Upper lobe of left lung (tissue), 6 donors: Measurements from ENCODE around the gene CHRND. TPM values are rescaled to one million over a fixed set of nuclear protein-coding genes. Genes with fewer than 3 reads are reported as not detected.

ENCODE experiments used
- ATAC-seq, 2 donors: fragments of 200-7000 bp; cut with Tn5 transposase; one replicate each; pipeline ENCODE4 v1.9.1; 2022; ENCODE audit warnings: mild to moderate bottlenecking in 2 of 2, moderate library complexity in 2 of 2; ENCODE audit not compliant: low FRiP score in 2 of 2
- DNase-seq, 2 donors: peaks; one replicate each; pipeline ENCODE4 v3.0.0-alpha.2; 2019 to 2020
- H3K27ac ChIP-seq, 4 donors: fragments of 200-600 bp; sonication (generic); one replicate each; pipeline ENCODE4 v1.5.1; 2016 to 2019
- H3K27me3 ChIP-seq, 4 donors: fragments of 200-600 bp; sonication (generic); one replicate each; pipeline ENCODE4 v1.5.1; 2017 to 2019
- H3K36me3 ChIP-seq, 4 donors: fragments of 200-600 bp; sonication (generic); one replicate each; pipeline ENCODE4 v1.5.1; 2016 to 2019
- H3K4me1 ChIP-seq, 4 donors: fragments of 200-600 bp; sonication (generic); one replicate each; pipeline ENCODE4 v1.5.1; 2018 to 2019
- H3K4me3 ChIP-seq, 4 donors: fragments of 200-600 bp; sonication (generic); one replicate each; pipeline ENCODE4 v1.5.1; 2017 to 2019; ENCODE audit warnings: mild to moderate bottlenecking in 2 of 4, moderate library complexity in 1 of 4
- H3K9me3 ChIP-seq, 4 donors: fragments of 200-600 bp; sonication (generic); one replicate each; pipeline ENCODE4 v1.5.1; 2018 to 2019
- CTCF ChIP-seq, 6 experiments: fragments of 450-650 bp in 4 of 6; fragments of 200-600 bp in 2 of 6; sonication (generic) in 2 of 6; IDR thresholded peaks; one replicate each; pipeline ENCODE4 v1.5.1; 2016 to 2019; ENCODE audit warnings: antibody characterized with exemption in 6 of 6
- EP300 ChIP-seq, 4 donors: sonication (generic); formaldehyde crosslinking; IDR thresholded peaks; one replicate each; pipeline ENCODE4 v1.5.1; 2017; ENCODE audit warnings: antibody characterized with exemption in 4 of 4, control low read depth in 2 of 4
- POLR2A ChIP-seq, 4 donors: fragments of 450-650 bp; IDR thresholded peaks; one replicate each; pipeline ENCODE4 v1.5.1; 2016 to 2017; ENCODE audit warnings: antibody characterized with exemption in 4 of 4, mild to moderate bottlenecking in 2 of 4
- POLR2AphosphoS5 ChIP-seq, 2 donors: sonication (generic); formaldehyde crosslinking; IDR thresholded peaks; one replicate each; pipeline ENCODE4 v1.5.1; 2017; ENCODE audit warnings: antibody characterized with exemption in 2 of 2
- WGBS, 2 donors: methylation state at CpG; one replicate each; pipeline ENCODE4 v1.1.5; 2017 to 2018; 5-methylcytosine and 5-hydroxymethylcytosine counted together
- total RNA-seq, 6 donors: library from RNA; depleted of rRNA in 4 of 6; stranded (reverse); fragments of >200 nt in 4 of 6; gene quantifications; one replicate each; pipeline versions ENCODE4 v1.1.0 to v1.2.1, GENCODE V29; 2016 to 2021
- donor health status: DM: no; HTN: no; CAD: no; lungs with moderate emphysema.
- donor health status: DM: no; HTN: yes; CAD: no; lungs with severe emphysema.

Gene CHRND
- total RNA-seq, 6 donors from 2014 or later = not detected

- H3K4me3 ChIP-seq = no peak overlapping the region
- 72 to 74% methylated on average over 8 to 10 of the region's 10 CpGs for WGBS, 2 donors
- peaks cover 0 to 1% (median 0%) of the 10 kb centered on the region in 4 donors for H3K27me3 ChIP-seq
- H3K4me1 ChIP-seq = no peaks in the 10 kb centered on the region
- H3K27ac ChIP-seq = no peak overlapping the region
- no peaks in the 10 kb centered on the region for H3K36me3 ChIP-seq
- no peak for ATAC-seq
- no peaks in the 10 kb centered on the region for H3K9me3 ChIP-seq
- DNase-seq = no peak
- TF ChIP-seq CTCF (IDR thresholded peaks at IDR 0.05) (no peak), EP300 (IDR thresholded peaks at IDR 0.05) (no peak), POLR2A (IDR thresholded peaks at IDR 0.05) (no peak), POLR2AphosphoS5 (IDR thresholded peaks at IDR 0.05) (no peak)
Observed at GRCh38 chr2:232493701-232494474, 32.1 kb upstream of the CHRND start.

GRCh38 chr2:232494542-232494941 lies 31.4 kb upstream of the CHRND start:
- H3K4me1 ChIP-seq = no peaks in the 10 kb centered on the region
- TF ChIP-seq POLR2A (IDR thresholded peaks at IDR 0.05) = no peak
- no peak for TF ChIP-seq EP300 (IDR thresholded peaks at IDR 0.05)
- TF ChIP-seq POLR2AphosphoS5 (IDR thresholded peaks at IDR 0.05) = no peak
- TF ChIP-seq CTCF (IDR thresholded peaks at IDR 0.05) = no peak
- 91 to 92% methylated on average over 2 to 5 of the region's 5 CpGs for WGBS, 2 donors
- DNase-seq (no peak), ATAC-seq (no peak)
- H3K27ac ChIP-seq = no peak overlapping the region
- no peaks in the 10 kb centered on the region for H3K27me3 ChIP-seq
- no peaks in the 10 kb centered on the region for H3K9me3 ChIP-seq
- no peaks in the 10 kb centered on the region for H3K36me3 ChIP-seq
- no peak overlapping the region for H3K4me3 ChIP-seq

- TF ChIP-seq POLR2A (IDR thresholded peaks at IDR 0.05) = no peak
- TF ChIP-seq EP300 (IDR thresholded peaks at IDR 0.05) = no peak
- TF ChIP-seq POLR2AphosphoS5 (IDR thresholded peaks at IDR 0.05) = no peak
- TF ChIP-seq CTCF (IDR thresholded peaks at IDR 0.05) = no peak
Observed at GRCh38 chr2:232495292-232495691, 30.7 kb upstream of the CHRND start.

GRCh38 chr2:232496501-232497270 lies 29.3 kb upstream of the CHRND start:
- DNase-seq (no peak), ATAC-seq (no peak)
- H3K27me3 ChIP-seq = peaks cover 0 to 3% (median 0%) of the 10 kb centered on the region in 4 donors
- WGBS, 2 donors = 50 to 75% methylated on average over 1 to 17 of the region's 20 CpGs
- H3K4me1 ChIP-seq = no peaks in the 10 kb centered on the region
- H3K27ac ChIP-seq = no peak overlapping the region
- H3K4me3 ChIP-seq = no peak overlapping the region
- no peaks in the 10 kb centered on the region for H3K9me3 ChIP-seq
- no peak for TF ChIP-seq POLR2AphosphoS5 (IDR thresholded peaks at IDR 0.05)
- no peak for TF ChIP-seq POLR2A (IDR thresholded peaks at IDR 0.05)
- no peak for TF ChIP-seq CTCF (IDR thresholded peaks at IDR 0.05)
- no peak for TF ChIP-seq EP300 (IDR thresholded peaks at IDR 0.05)
- H3K36me3 ChIP-seq = no peaks in the 10 kb centered on the region

More at GRCh38 chr2:232495292-232495691, 30.7 kb upstream of the CHRND start:
- WGBS, 2 donors = 84 to 86% methylated on average over 7 of the region's 7 CpGs
- ATAC-seq = no peak
- H3K27ac ChIP-seq = no peak overlapping the region
- no peaks in the 10 kb centered on the region for H3K36me3 ChIP-seq
- no peaks in the 10 kb centered on the region for H3K4me1 ChIP-seq
- no peaks in the 10 kb centered on the region for H3K9me3 ChIP-seq
- no peak overlapping the region for H3K4me3 ChIP-seq
- no peak for DNase-seq
- no peaks in the 10 kb centered on the region for H3K27me3 ChIP-seq
